GM23338 (cell line): Measurements from ENCODE around the gene ST6GALNAC3. TPM values are rescaled to one million over a fixed set of nuclear protein-coding genes. Genes with fewer than 3 reads are reported as not detected.

ENCODE experiments used
- ATAC-seq: fragments of 200-7000 bp; cut with Tn5 transposase; 3 replicates; pipeline ENCODE4 v1.9.1; 2020
- DNase-seq: peaks from one replicate; pipeline ENCODE4 v3.0.0-alpha.2; 2015; ENCODE audit warnings: low spot score
- H2AFZ ChIP-seq: fragments of 200-600 bp; sonication (generic); 2 replicates; pipeline ENCODE4 v1.8.0; 2016; ENCODE audit warnings: antibody characterized with exemption, mild to moderate bottlenecking, moderate library complexity
- H3F3A ChIP-seq: fragments of 200-600 bp; sonication (generic); replicated peaks from 2 replicates; pipeline ENCODE4 v1.8.0; 2017; ENCODE audit warnings: antibody characterized with exemption, mixed run types, low read depth
- H3K27ac ChIP-seq: fragments of 200-600 bp; sonication (generic); 2 replicates; pipeline ENCODE4 v1.6.1; 2016; ENCODE audit warnings: low read depth
- H3K27me3 ChIP-seq: fragments of 200-600 bp; sonication (generic); 2 replicates; pipeline ENCODE4 v1.8.0; 2016; ENCODE audit warnings: mild to moderate bottlenecking, mixed run types, moderate library complexity; ENCODE audit not compliant: insufficient read depth
- H3K36me3 ChIP-seq: fragments of 200-600 bp; sonication (generic); 2 replicates; pipeline ENCODE4 v1.8.0; 2016; ENCODE audit warnings: mild to moderate bottlenecking; ENCODE audit not compliant: insufficient read depth
- H3K4me1 ChIP-seq: fragments of 200-600 bp; sonication (generic); 2 replicates; pipeline ENCODE4 v1.8.0; 2016; ENCODE audit warnings: mild to moderate bottlenecking, moderate library complexity; ENCODE audit not compliant: insufficient read depth
- H3K4me2 ChIP-seq: fragments of 200-600 bp; sonication (generic); 2 replicates; pipeline ENCODE4 v1.7.1; 2017; ENCODE audit warnings: mixed run types
- H3K4me3 ChIP-seq: fragments of 200-600 bp; sonication (generic); 2 replicates; pipeline ENCODE4 v1.6.1; 2016; ENCODE audit warnings: mixed run types
- H3K79me2 ChIP-seq: fragments of 200-600 bp; sonication (generic); replicated peaks from 2 replicates; pipeline ENCODE4 v1.8.0; 2017; ENCODE audit warnings: mild to moderate bottlenecking; ENCODE audit not compliant: insufficient read depth
- H3K9me2 ChIP-seq: fragments of 200-600 bp; sonication (generic); 2 replicates; pipeline ENCODE4 v1.8.0; 2017; ENCODE audit not compliant: insufficient read depth
- H4K20me1 ChIP-seq: fragments of 200-600 bp; sonication (generic); replicated peaks from 2 replicates; pipeline ENCODE4 v1.8.0; 2017; ENCODE audit warnings: mild to moderate bottlenecking; ENCODE audit not compliant: insufficient read depth
- H3K27ac Mint-ChIP-seq: 2 replicates; pipeline ENCODE4 v1.8.0; 2020; ENCODE audit warnings: inconsistent platforms, mild to moderate bottlenecking, moderate library complexity, mixed read lengths
- H3K27me3 Mint-ChIP-seq: 3 replicates; pipeline ENCODE4 v1.8.0; 2022; ENCODE audit warnings: low read depth, mild to moderate bottlenecking, moderate library complexity, mixed read lengths, inconsistent platforms; ENCODE audit not compliant: insufficient read depth, poor library complexity
- H3K36me3 Mint-ChIP-seq: 3 replicates; pipeline ENCODE4 v1.8.0; 2021; ENCODE audit warnings: low read depth, mild to moderate bottlenecking, inconsistent platforms, moderate library complexity, mixed read lengths
- H3K4me1 Mint-ChIP-seq: 3 replicates; pipeline ENCODE4 v1.8.0; 2020; ENCODE audit warnings: mild to moderate bottlenecking, inconsistent platforms, mixed read lengths
- H3K4me3 Mint-ChIP-seq: 3 replicates; pipeline ENCODE4 v1.8.0; 2021; ENCODE audit warnings: moderate library complexity, mild to moderate bottlenecking, inconsistent platforms, mixed read lengths
- H3K9me3 Mint-ChIP-seq: 3 replicates; pipeline ENCODE4 v1.8.0; 2020; ENCODE audit warnings: moderate library complexity, mild to moderate bottlenecking, inconsistent platforms, mixed read lengths
- CREB1 ChIP-seq: fragments of 250-450 bp; sonication (Bioruptor Pico); IDR thresholded peaks from 2 replicates; pipeline ENCODE4 v1.5.0; 2020; ENCODE audit warnings: low read depth, mild to moderate bottlenecking, moderate library complexity
- EZH2phosphoT487 ChIP-seq: fragments of 200-600 bp; sonication (generic); IDR thresholded peaks from one replicate; pipeline ENCODE4 v1.8.1; 2018; ENCODE audit warnings: antibody characterized with exemption; ENCODE audit not compliant: unreplicated experiment
- JUNB ChIP-seq: IDR thresholded peaks from one replicate; pipeline ENCODE4 v1.6.1; 2016; ENCODE audit warnings: antibody characterized with exemption; ENCODE audit not compliant: unreplicated experiment
- NANOG ChIP-seq: IDR thresholded peaks from 2 replicates; pipeline ENCODE4 v1.6.1; 2016; ENCODE audit warnings: antibody characterized with exemption, borderline replicate concordance
- POLR2AphosphoS5 ChIP-seq: IDR thresholded peaks from 2 replicates; pipeline ENCODE4 v1.6.1; 2016; ENCODE audit warnings: antibody characterized with exemption, low read depth
- STAT1 ChIP-seq: IDR thresholded peaks from one replicate; pipeline ENCODE4 v1.6.1; 2016; ENCODE audit warnings: antibody characterized with exemption; ENCODE audit not compliant: unreplicated experiment
- ZNF114 ChIP-seq: fragments of 250-450 bp; sonication (Bioruptor Pico); IDR thresholded peaks from 2 replicates; pipeline ENCODE4 v1.5.0; 2020; ENCODE audit warnings: mild to moderate bottlenecking, moderate library complexity
- ZNF331 ChIP-seq: fragments of 250-450 bp; sonication (Bioruptor Pico); IDR thresholded peaks from 2 replicates; pipeline ENCODE4 v1.5.0; 2020; ENCODE audit warnings: low read depth, mild to moderate bottlenecking, moderate library complexity
- polyA plus RNA-seq: library from polyadenylated mRNA; unstranded; fragments of >200 nt; fragmentation: Nextera tagmentation; extraction: Ambion mirVana; gene quantifications from 2 replicates; pipeline ENCODE4 v1.2.1, GENCODE V29; 2016
- total RNA-seq: library from RNA; depleted of rRNA; stranded (reverse); fragments of >200 nt; shearing (Covaris generic); gene quantifications from 2 replicates; pipeline ENCODE4 v1.2.3, GENCODE V29; 2014
- TF ChIP-seq, protein P1 (sequence below): fragments of 250-450 bp; sonication (Bioruptor Pico); IDR thresholded peaks from 2 replicates; pipeline ENCODE4 v1.5.0; 2020; ENCODE audit warnings: mild to moderate bottlenecking, moderate library complexity
- TF ChIP-seq, protein P2 (sequence below): IDR thresholded peaks from one replicate; pipeline ENCODE4 v1.6.1; 2018; ENCODE audit warnings: antibody characterized with exemption; ENCODE audit not compliant: unreplicated experiment

ST6GALNAC3 gene
- total and polyA plus RNA-seq, 2 experiments from 2014 or later = 4.7 to 11.6 TPM

DNA sequence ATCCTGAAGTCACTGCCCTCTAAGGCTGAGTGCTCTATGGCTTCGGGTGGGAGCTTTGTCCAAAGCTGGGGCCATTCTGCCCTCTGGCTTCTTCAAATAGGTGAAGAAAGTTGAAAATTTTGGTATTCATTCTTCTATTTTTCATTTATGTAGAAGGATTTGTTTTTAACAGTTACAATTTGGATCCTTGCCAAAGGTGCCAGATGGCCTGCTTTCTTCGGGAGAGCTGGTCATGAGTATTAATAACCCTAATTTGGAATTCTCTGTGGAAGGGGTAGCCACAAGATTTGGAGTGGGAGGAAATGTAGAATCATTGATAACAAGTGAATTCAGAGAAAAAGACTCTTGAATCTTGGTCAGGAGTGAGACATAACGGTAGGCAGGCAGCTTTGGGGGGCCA lies 422.3 kb downstream of the ST6GALNAC3 start (continued):
- TF ChIP-seq, protein P1, sequence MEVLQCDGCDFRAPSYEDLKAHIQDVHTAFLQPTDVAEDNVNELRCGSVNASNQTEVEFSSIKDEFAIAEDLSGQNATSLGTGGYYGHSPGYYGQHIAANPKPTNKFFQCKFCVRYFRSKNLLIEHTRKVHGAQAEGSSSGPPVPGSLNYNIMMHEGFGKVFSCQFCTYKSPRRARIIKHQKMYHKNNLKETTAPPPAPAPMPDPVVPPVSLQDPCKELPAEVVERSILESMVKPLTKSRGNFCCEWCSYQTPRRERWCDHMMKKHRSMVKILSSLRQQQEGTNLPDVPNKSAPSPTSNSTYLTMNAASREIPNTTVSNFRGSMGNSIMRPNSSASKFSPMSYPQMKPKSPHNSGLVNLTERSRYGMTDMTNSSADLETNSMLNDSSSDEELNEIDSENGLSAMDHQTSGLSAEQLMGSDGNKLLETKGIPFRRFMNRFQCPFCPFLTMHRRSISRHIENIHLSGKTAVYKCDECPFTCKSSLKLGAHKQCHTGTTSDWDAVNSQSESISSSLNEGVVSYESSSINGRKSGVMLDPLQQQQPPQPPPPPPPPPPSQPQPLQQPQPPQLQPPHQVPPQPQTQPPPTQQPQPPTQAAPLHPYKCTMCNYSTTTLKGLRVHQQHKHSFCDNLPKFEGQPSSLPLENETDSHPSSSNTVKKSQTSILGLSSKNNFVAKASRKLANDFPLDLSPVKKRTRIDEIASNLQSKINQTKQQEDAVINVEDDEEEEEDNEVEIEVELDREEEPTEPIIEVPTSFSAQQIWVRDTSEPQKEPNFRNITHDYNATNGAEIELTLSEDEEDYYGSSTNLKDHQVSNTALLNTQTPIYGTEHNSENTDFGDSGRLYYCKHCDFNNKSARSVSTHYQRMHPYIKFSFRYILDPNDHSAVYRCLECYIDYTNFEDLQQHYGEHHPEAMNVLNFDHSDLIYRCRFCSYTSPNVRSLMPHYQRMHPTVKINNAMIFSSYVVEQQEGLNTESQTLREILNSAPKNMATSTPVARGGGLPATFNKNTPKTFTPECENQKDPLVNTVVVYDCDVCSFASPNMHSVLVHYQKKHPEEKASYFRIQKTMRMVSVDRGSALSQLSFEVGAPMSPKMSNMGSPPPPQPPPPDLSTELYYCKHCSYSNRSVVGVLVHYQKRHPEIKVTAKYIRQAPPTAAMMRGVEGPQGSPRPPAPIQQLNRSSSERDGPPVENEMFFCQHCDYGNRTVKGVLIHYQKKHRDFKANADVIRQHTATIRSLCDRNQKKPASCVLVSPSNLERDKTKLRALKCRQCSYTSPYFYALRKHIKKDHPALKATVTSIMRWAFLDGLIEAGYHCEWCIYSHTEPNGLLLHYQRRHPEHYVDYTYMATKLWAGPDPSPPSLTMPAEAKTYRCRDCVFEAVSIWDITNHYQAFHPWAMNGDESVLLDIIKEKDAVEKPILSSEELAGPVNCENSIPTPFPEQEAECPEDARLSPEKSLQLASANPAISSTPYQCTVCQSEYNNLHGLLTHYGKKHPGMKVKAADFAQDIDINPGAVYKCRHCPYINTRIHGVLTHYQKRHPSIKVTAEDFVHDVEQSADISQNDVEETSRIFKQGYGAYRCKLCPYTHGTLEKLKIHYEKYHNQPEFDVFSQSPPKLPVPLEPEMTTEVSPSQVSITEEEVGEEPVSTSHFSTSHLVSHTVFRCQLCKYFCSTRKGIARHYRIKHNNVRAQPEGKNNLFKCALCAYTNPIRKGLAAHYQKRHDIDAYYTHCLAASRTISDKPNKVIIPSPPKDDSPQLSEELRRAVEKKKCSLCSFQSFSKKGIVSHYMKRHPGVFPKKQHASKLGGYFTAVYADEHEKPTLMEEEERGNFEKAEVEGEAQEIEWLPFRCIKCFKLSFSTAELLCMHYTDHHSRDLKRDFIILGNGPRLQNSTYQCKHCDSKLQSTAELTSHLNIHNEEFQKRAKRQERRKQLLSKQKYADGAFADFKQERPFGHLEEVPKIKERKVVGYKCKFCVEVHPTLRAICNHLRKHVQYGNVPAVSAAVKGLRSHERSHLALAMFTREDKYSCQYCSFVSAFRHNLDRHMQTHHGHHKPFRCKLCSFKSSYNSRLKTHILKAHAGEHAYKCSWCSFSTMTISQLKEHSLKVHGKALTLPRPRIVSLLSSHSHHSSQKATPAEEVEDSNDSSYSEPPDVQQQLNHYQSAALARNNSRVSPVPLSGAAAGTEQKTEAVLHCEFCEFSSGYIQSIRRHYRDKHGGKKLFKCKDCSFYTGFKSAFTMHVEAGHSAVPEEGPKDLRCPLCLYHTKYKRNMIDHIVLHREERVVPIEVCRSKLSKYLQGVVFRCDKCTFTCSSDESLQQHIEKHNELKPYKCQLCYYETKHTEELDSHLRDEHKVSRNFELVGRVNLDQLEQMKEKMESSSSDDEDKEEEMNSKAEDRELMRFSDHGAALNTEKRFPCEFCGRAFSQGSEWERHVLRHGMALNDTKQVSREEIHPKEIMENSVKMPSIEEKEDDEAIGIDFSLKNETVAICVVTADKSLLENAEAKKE (CRISPR knock-in tag) = no peak
- TF ChIP-seq EZH2phosphoT487 (no peak), JUNB (no peak), ZNF331 (CRISPR knock-in tag) (no peak), ZNF114 (CRISPR knock-in tag) (no peak)

DNA sequence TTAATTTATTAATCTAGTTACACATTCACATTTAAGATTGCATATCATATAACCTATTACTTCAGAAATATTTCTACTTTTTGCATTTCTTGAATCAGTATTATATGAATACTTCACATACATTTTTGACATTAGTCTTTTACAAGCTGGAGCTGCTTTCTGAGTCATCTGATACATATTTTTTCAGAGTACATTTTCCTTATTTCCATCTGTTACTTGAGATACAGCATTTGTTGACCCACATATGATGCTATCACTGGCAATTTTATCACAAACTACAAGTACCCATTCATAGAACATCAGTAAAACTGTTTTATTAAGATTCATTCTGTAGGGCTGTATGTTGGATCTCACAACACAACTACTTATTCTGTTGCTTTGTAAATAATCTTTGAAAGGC lies 425.6 kb downstream of the ST6GALNAC3 start:
- Histone ChIP-seq H3K27ac (no peak overlapping the region), H3K4me3 (no peak overlapping the region), H3K9me2 (no peaks in the 10 kb centered on the region), H3K27me3 (no peaks in the 10 kb centered on the region), H3K4me2 (no peak overlapping the region; the same call in 1 of the 2 replicates), H3F3A (no peaks in the 10 kb centered on the region), H4K20me1 (no peaks in the 10 kb centered on the region), H2AFZ (no peak overlapping the region), H3K79me2 (no peaks in the 10 kb centered on the region), H3K36me3 (no peaks in the 10 kb centered on the region), H3K4me1 (peaks cover 32% of the 10 kb centered on the region)
- Mint-ChIP-seq H3K9me3 (no peaks in the 10 kb centered on the region), H3K27ac (peak overlapping the region; percentile 76; the same call in 1 of the 2 replicates), H3K27me3 (peaks cover 3% of the 10 kb centered on the region), H3K36me3 (no peaks in the 10 kb centered on the region), H3K4me3 (no peak overlapping the region), H3K4me1 (peaks cover 65% of the 10 kb centered on the region)
- no peak for ATAC-seq
- TF ChIP-seq, protein P2, sequence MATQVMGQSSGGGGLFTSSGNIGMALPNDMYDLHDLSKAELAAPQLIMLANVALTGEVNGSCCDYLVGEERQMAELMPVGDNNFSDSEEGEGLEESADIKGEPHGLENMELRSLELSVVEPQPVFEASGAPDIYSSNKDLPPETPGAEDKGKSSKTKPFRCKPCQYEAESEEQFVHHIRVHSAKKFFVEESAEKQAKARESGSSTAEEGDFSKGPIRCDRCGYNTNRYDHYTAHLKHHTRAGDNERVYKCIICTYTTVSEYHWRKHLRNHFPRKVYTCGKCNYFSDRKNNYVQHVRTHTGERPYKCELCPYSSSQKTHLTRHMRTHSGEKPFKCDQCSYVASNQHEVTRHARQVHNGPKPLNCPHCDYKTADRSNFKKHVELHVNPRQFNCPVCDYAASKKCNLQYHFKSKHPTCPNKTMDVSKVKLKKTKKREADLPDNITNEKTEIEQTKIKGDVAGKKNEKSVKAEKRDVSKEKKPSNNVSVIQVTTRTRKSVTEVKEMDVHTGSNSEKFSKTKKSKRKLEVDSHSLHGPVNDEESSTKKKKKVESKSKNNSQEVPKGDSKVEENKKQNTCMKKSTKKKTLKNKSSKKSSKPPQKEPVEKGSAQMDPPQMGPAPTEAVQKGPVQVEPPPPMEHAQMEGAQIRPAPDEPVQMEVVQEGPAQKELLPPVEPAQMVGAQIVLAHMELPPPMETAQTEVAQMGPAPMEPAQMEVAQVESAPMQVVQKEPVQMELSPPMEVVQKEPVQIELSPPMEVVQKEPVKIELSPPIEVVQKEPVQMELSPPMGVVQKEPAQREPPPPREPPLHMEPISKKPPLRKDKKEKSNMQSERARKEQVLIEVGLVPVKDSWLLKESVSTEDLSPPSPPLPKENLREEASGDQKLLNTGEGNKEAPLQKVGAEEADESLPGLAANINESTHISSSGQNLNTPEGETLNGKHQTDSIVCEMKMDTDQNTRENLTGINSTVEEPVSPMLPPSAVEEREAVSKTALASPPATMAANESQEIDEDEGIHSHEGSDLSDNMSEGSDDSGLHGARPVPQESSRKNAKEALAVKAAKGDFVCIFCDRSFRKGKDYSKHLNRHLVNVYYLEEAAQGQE = no peak
- no peak for TF ChIP-seq EZH2phosphoT487
- no peak for TF ChIP-seq ZNF331 (CRISPR knock-in tag)
- no peak for TF ChIP-seq NANOG
- TF ChIP-seq STAT1 = no peak
- TF ChIP-seq POLR2AphosphoS5 = no peak
- TF ChIP-seq CREB1 = no peak
- DNase-seq = no peak
